K562 (cell line): ENCODE results near the gene CELSR3. TPM values are rescaled to one million over a fixed set of nuclear protein-coding genes. Genes with fewer than 3 reads are reported as not detected.

Source experiments
- ATAC-seq: fragments of 200-7000 bp; cut with Tn5 transposase; 3 replicates; pipeline ENCODE4 v1.9.1; 2020; ENCODE audit warnings: moderate library complexity
- BruUV-seq: library from RNA; stranded (reverse); fragments of 400-500 nt; replicated peaks from 2 replicates; lab custom pipeline; 2021; lab: Mats Ljungman, UMichigan
- CTCF ChIA-PET: fragments of 300-600 bp; formaldehyde crosslinking; extraction: SDS; loops from one replicate; lab custom pipeline; 2021; ENCODE audit warnings: low intra/inter-chr PET ratio; lab: Yijun Ruan, JAX
- POLR2A ChIA-PET: fragments of 300-600, 350-650 bp; sonication (Branson Sonifier 250); formaldehyde crosslinking; extraction: SDS; loops from one replicate; lab custom pipeline; 2021; ENCODE audit warnings: antibody characterized with exemption, inconsistent platforms; lab: Yijun Ruan, JAX
- DNase-seq, 4 experiments: peaks; one replicate each; pipeline versions ENCODE4 v3.0.0 to v3.0.0-alpha.2; 2011 to 2018; ENCODE audit warnings: low spot score in 3 of 4, mixed read lengths in 3 of 4; ENCODE audit errors: extremely low read depth in 1 of 4
- FAIRE-seq: peaks from 2 replicates; lab custom pipeline; 2011; peaks lifted over from hg19 to GRCh38; lab: Jason Lieb, UNC
- H2AFZ ChIP-seq: 2 replicates; pipeline ENCODE4 v1.6.0; 2011; ENCODE audit warnings: low read depth, low read length, control low read depth, inconsistent platforms
- H3K27ac ChIP-seq: fragments of 200-600 bp; 3 replicates; pipeline ENCODE4 v1.8.0; 2011; ENCODE audit warnings: low read depth, mild to moderate bottlenecking, control low read depth, inconsistent platforms, low read length, moderate library complexity, mixed read lengths; ENCODE audit errors: extremely low read depth
- H3K27me3 ChIP-seq, 2 experiments: fragments of 300-600 bp in 1 of 2; 2 replicates in 1 of 2; 3 replicates in 1 of 2; pipeline versions ENCODE4 v1.6.0 to v1.8.0; 2011; ENCODE audit warnings: inconsistent platforms in 2 of 2, low read length in 2 of 2, mild to moderate bottlenecking in 1 of 2, mixed read lengths in 1 of 2, moderate library complexity in 1 of 2; ENCODE audit not compliant: control insufficient read depth in 2 of 2, insufficient read depth in 2 of 2
- H3K36me3 ChIP-seq: fragments of 300-600 bp; 3 replicates; pipeline ENCODE4 v1.8.0; 2011; ENCODE audit warnings: mild to moderate bottlenecking, low read length, inconsistent platforms; ENCODE audit not compliant: control insufficient read depth, insufficient read depth
- H3K4me1 ChIP-seq, 2 experiments: fragments of 200-600 bp in 1 of 2; replicated peaks in 1 of 2; 2 replicates in 1 of 2; 3 replicates in 1 of 2; pipeline versions ENCODE4 v1.5.1 to v1.8.0; 2011; ENCODE audit warnings: inconsistent platforms in 2 of 2, low read length in 2 of 2, mild to moderate bottlenecking in 1 of 2, mixed read lengths in 1 of 2, moderate library complexity in 1 of 2; ENCODE audit not compliant: control insufficient read depth in 2 of 2, insufficient read depth in 2 of 2
- H3K4me2 ChIP-seq: 2 replicates; pipeline ENCODE4 v1.6.1; 2011; ENCODE audit warnings: low read length, control low read depth, inconsistent platforms, mixed read lengths; ENCODE audit not compliant: insufficient read depth
- H3K4me3 ChIP-seq: fragments of 200-600 bp; sonication (generic), shearing (Covaris generic); 2 replicates; pipeline ENCODE4 v1.5.1; 2016; ENCODE audit warnings: control low read depth, inconsistent platforms
- H3K79me2 ChIP-seq: fragments of 200-600 bp; 3 replicates; pipeline ENCODE4 v1.8.0; 2011; ENCODE audit warnings: low read length, inconsistent platforms; ENCODE audit not compliant: control insufficient read depth, insufficient read depth
- H3K9ac ChIP-seq, 2 experiments: 2 replicates each; pipeline versions ENCODE4 v1.6.0 to v1.6.1; 2011; ENCODE audit warnings: low read depth in 2 of 2, low read length in 2 of 2, control low read depth in 1 of 2, inconsistent platforms in 1 of 2, mild to moderate bottlenecking in 1 of 2, mixed read lengths in 1 of 2; ENCODE audit not compliant: insufficient read depth in 1 of 2
- H3K9me1 ChIP-seq: one replicate; pipeline ENCODE4 v1.6.0; 2011; ENCODE audit warnings: inconsistent platforms, mild to moderate bottlenecking, low read length, moderate library complexity; ENCODE audit not compliant: control insufficient read depth, insufficient read depth
- H3K9me3 ChIP-seq: replicated peaks from 2 replicates; pipeline ENCODE4 v1.5.1; 2011; ENCODE audit warnings: low read depth, low read length, inconsistent platforms; ENCODE audit not compliant: control insufficient read depth, insufficient read depth
- H4K20me1 ChIP-seq: replicated peaks from 2 replicates; pipeline ENCODE4 v1.6.1; 2011; ENCODE audit warnings: low read length, inconsistent platforms, mixed read lengths; ENCODE audit not compliant: control insufficient read depth, insufficient read depth
- BCLAF1 ChIP-seq, 2 experiments: fragments of 450-650 bp in 1 of 2; IDR thresholded peaks; 2 replicates each; pipeline ENCODE4 v1.6.1; 2011 to 2017; ENCODE audit warnings: low read depth in 2 of 2, antibody characterized with exemption in 1 of 2, borderline replicate concordance in 1 of 2, low read length in 1 of 2, mild to moderate bottlenecking in 1 of 2, mixed read lengths in 1 of 2; ENCODE audit not compliant: control insufficient read depth in 1 of 2
- DLX4 ChIP-seq: fragments of 250-450 bp; sonication (Bioruptor Pico); IDR thresholded peaks from 2 replicates; pipeline ENCODE4 v1.6.1; 2021; ENCODE audit warnings: mild to moderate bottlenecking
- E2F6 ChIP-seq, 2 experiments: IDR thresholded peaks; 2 replicates each; pipeline ENCODE4 v1.6.1; 2011; ENCODE audit warnings: borderline replicate concordance in 1 of 2, control low read depth in 1 of 2, low read depth in 1 of 2, low read length in 1 of 2, mild to moderate bottlenecking in 1 of 2, mixed read lengths in 1 of 2, moderate library complexity in 1 of 2; ENCODE audit not compliant: insufficient read depth in 1 of 2, insufficient read length in 1 of 2, poor library complexity in 1 of 2, severe bottlenecking in 1 of 2; ENCODE audit errors: extremely low read depth in 1 of 2
- ELF4 ChIP-seq: fragments of 450-650 bp; formaldehyde crosslinking; IDR thresholded peaks from 2 replicates; pipeline ENCODE4 v1.4.0; 2022; ENCODE audit warnings: missing genetic modification characterization
- POLR2H ChIP-seq: IDR thresholded peaks from 2 replicates; pipeline ENCODE4 v1.6.1; 2016; ENCODE audit warnings: missing genetic modification characterization, low read depth, mild to moderate bottlenecking, control low read depth, missing compliant biosample characterization, moderate library complexity
- RBM14 ChIP-seq: fragments of 200-400 bp; formaldehyde crosslinking; IDR thresholded peaks from 2 replicates; pipeline ENCODE4 v1.6.1; 2018; ENCODE audit warnings: low read depth, mild to moderate bottlenecking, low read length, moderate library complexity, borderline replicate concordance; ENCODE audit not compliant: insufficient read depth
- RBM22 ChIP-seq: fragments of 200-400 bp; formaldehyde crosslinking; IDR thresholded peaks from 2 replicates; pipeline ENCODE4 v1.6.1; 2018; ENCODE audit warnings: low read length, low read depth; ENCODE audit not compliant: poor library complexity, severe bottlenecking
- TEAD4 ChIP-seq, 2 experiments: sonication (generic) in 1 of 2; formaldehyde crosslinking in 1 of 2; IDR thresholded peaks; 2 replicates each; pipeline versions ENCODE4 v1.6.1 to v1.8.0; 2012 to 2022; ENCODE audit warnings: borderline replicate concordance in 1 of 2, inconsistent platforms in 1 of 2, low read length in 1 of 2, mild to moderate bottlenecking in 1 of 2, missing genetic modification reagents in 1 of 2
- THRB ChIP-seq: fragments of 450-650 bp; formaldehyde crosslinking; conservative IDR thresholded peaks from 2 replicates; pipeline ENCODE4 v1.4.0; 2022; ENCODE audit warnings: mild to moderate bottlenecking, missing genetic modification characterization
- ZNF24 ChIP-seq: fragments of 450-650 bp; IDR thresholded peaks from 2 replicates; pipeline ENCODE4 v1.6.1; 2016
- WGBS: fragments of 100-300 bp; shearing (Covaris generic); methylation state at CpG from one replicate; pipeline ENCODE4 v1.1.6; 2016; ENCODE audit warnings: low coverage, mixed read lengths; ENCODE audit not compliant: insufficient coverage; ENCODE audit errors: missing lambda C conversion rate; 5-methylcytosine and 5-hydroxymethylcytosine counted together
- in situ Hi-C: fragments of 300-500 bp; cut with MboI; formaldehyde crosslinking; loops from 4 replicates; pipeline ENCODE4 v1.15.0; 2018; ENCODE audit warnings: inconsistent platforms, mixed read lengths
- intact Hi-C: fragments of 100-400 bp; cut with micrococcal nuclease; formaldehyde crosslinking; loops from 2 replicates; pipeline ENCODE4 v1.14.2; 2022
- polyA plus RNA-seq, 8 experiments: library from polyadenylated mRNA; depleted of rRNA in 4 of 8; stranded (reverse) in 5 of 8; unstranded in 3 of 8; fragments of >200 nt; fragmentation: Nextera tagmentation in 2 of 8; fragmentation: Illumina TruSeq in 1 of 8; extraction: Ambion mirVana in 2 of 8; extraction: Trizol in 1 of 8; gene quantifications; 2 replicates each; pipeline versions ENCODE4 v1.2.1 to v1.2.3, GENCODE V29; 2011 to 2014; ENCODE audit warnings: inconsistent platforms in 1 of 8, missing spikeins in 1 of 8
- total RNA-seq, 7 experiments: library from RNA; depleted of rRNA in 6 of 7; stranded (reverse); fragments of >200 nt in 6 of 7; fragmentation: Illumina TruSeq in 2 of 7; extraction: Trizol in 2 of 7; gene quantifications; 2 replicates each; pipeline versions ENCODE4 v1.2.1 to v1.2.3, GENCODE V29; 2011 to 2021; ENCODE audit warnings: low replicate concordance in 1 of 7

CELSR3 gene
- total and polyA plus RNA-seq, 9 of the 15 experiments (the other 6 are each of a cell fraction or from before 2014, with no cell fraction given), result 0.10 to 2.7 (median 0.76) TPM

- FAIRE-seq, result no peak
- POLR2A ChIA-PET, result interaction anchor here (0.8 to 1.3 kb wide), 3 partner anchors 9 to 18 kb away, joined by 3 to 6 read pairs (median 5); partner anchors contain the start of gene SLC26A6
- Histone ChIP-seq H3K79me2 (no peaks in the 10 kb centered on the region), H3K9me1 (no peaks in the 10 kb centered on the region), H4K20me1 (no peaks in the 10 kb centered on the region), H3K36me3 (no peaks in the 10 kb centered on the region), H3K27ac (no peak overlapping the region), H3K9ac (no peak overlapping the region), H3K4me1 (peaks cover 0 to 17% of the 10 kb centered on the region in 2 experiments; a peak in 2 of 5 replicates), H3K4me2 (no peak overlapping the region), H3K9me3 (no peaks in the 10 kb centered on the region), H3K27me3 (no peaks in the 10 kb centered on the region), H2AFZ (no peak overlapping the region), H3K4me3 (no peak overlapping the region)
- in situ Hi-C loops, result no loop called here
- intact Hi-C loops, result no loop called here
- WGBS, result 37% methylated on average over 9 of the region's 15 CpGs
- no peak for TF ChIP-seq TEAD4 (IDR thresholded peaks at IDR 0.05; ENCODE audit: low read length)
- no peak for TF ChIP-seq TEAD4 (CRISPR knock-in tag; IDR thresholded peaks at IDR 0.05; ENCODE audit: borderline replicate concordance)
- no peak for TF ChIP-seq RBM22
- TF ChIP-seq THRB (CRISPR knock-in tag), result no peak
- TF ChIP-seq ELF4 (CRISPR knock-in tag), result no peak
- TF ChIP-seq E2F6 (IDR thresholded peaks at IDR 0.05; ENCODE audit: borderline replicate concordance in 1 of 2, extremely low read depth in 1 of 2, insufficient read depth in 1 of 2, insufficient read length in 1 of 2, low read depth in 1 of 2, low read length in 1 of 2, poor library complexity in 1 of 2, severe bottlenecking in 1 of 2), result no peak
- TF ChIP-seq POLR2H (tag), result no peak
- TF ChIP-seq RBM14, result no peak
- no peak for TF ChIP-seq ZNF24
- no peak for TF ChIP-seq BCLAF1 (IDR thresholded peaks at IDR 0.05; ENCODE audit: borderline replicate concordance in 1 of 2, control insufficient read depth in 1 of 2, low read depth in 2 of 2, low read length in 1 of 2)
- TF ChIP-seq DLX4 (CRISPR knock-in tag), result no peak
- CTCF ChIA-PET, result no interaction called here
- no peak for ATAC-seq
- BruUV-seq, result no TSS peak
- no peak for DNase-seq
Observed at GRCh38 chr3:48652923-48653715, 9.6 kb downstream of the CELSR3 start.
